ENCODE results near the gene TIMM21. TPM values are rescaled to one million over a fixed set of nuclear protein-coding genes. Genes with fewer than 3 reads are reported as not detected.

The TIMM21 gene
- total RNA-seq, 2 experiments from 2014 or later: 10.7 to 11.8 TPM

GRCh38 chr18:74186661-74187060 is 38.3 kb downstream of the TIMM21 start:
- peaks cover 0 to 6% of the 10 kb centered on the region in 2 experiments for H3K27me3 ChIP-seq (ENCODE audit: control insufficient read depth in 1 of 2, insufficient read depth in 2 of 2, low read length in 2 of 2)
- DNase-seq (no peak), ATAC-seq (ENCODE audit: poor library complexity) (no peak)
- H3K9me3 Mint-ChIP-seq: no peaks in the 10 kb centered on the region
- H3K4me1 ChIP-seq (ENCODE audit: insufficient read depth, low read length): no peaks in the 10 kb centered on the region
- H3K36me3 Mint-ChIP-seq (ENCODE audit: low read depth): no peaks in the 10 kb centered on the region
- H3K4me1 Mint-ChIP-seq (ENCODE audit: low read depth): no peaks in the 10 kb centered on the region
- H3K9me3 ChIP-seq (ENCODE audit: control insufficient read depth in 1 of 2, insufficient read depth in 1 of 2, low read length in 2 of 2): peaks cover 0 to 6% of the 10 kb centered on the region in 2 experiments
- POLR2A ChIA-PET: no interaction called here
- no peak for TF ChIP-seq CTCF (IDR thresholded peaks at IDR 0.05)
- H3K4me3 ChIP-seq (ENCODE audit: low read length): no peak overlapping the region
- no peaks in the 10 kb centered on the region for H3K36me3 ChIP-seq (ENCODE audit: insufficient read depth, low read length)
- no peak overlapping the region for H3K4me3 Mint-ChIP-seq
- intact Hi-C loops (cut with DNase I, micrococcal nuclease): no loop called here
- H3K27me3 Mint-ChIP-seq: peaks cover 27% of the 10 kb centered on the region
- no peak overlapping the region for H3K27ac Mint-ChIP-seq
- CTCF ChIA-PET: no interaction called here
- no peak overlapping the region for H3K27ac ChIP-seq (ENCODE audit: low read depth in 1 of 2, low read length in 2 of 2)

- POLR2A ChIA-PET: no interaction called here
- Mint-ChIP-seq H3K4me1 (ENCODE audit: low read depth) (no peaks in the 10 kb centered on the region), H3K27me3 (peaks cover 25% of the 10 kb centered on the region), H3K36me3 (ENCODE audit: low read depth) (no peaks in the 10 kb centered on the region), H3K4me3 (no peak overlapping the region), H3K9me3 (no peaks in the 10 kb centered on the region), H3K27ac (no peak overlapping the region)
- Histone ChIP-seq H3K36me3 (ENCODE audit: insufficient read depth, low read length) (no peaks in the 10 kb centered on the region), H3K4me1 (ENCODE audit: insufficient read depth, low read length) (no peaks in the 10 kb centered on the region), H3K27me3 (ENCODE audit: control insufficient read depth in 1 of 2, insufficient read depth in 2 of 2, low read length in 2 of 2) (peaks cover 0 to 2% of the 10 kb centered on the region in 2 experiments), H3K4me3 (ENCODE audit: low read length) (no peak overlapping the region), H3K27ac (ENCODE audit: low read depth in 1 of 2, low read length in 2 of 2) (no peak overlapping the region), H3K9me3 (ENCODE audit: control insufficient read depth in 1 of 2, insufficient read depth in 1 of 2, low read length in 2 of 2) (no peaks in the 10 kb centered on the region)
- no peak for ATAC-seq (ENCODE audit: poor library complexity)
- CTCF ChIA-PET: no interaction called here
- TF ChIP-seq CTCF (IDR thresholded peaks at IDR 0.05): no peak
- no peak for DNase-seq
- intact Hi-C loops (cut with DNase I, micrococcal nuclease): loop anchor here in 1 of 2 experiments (10.0 kb wide), 1 partner anchor 1295 kb away; no protein-coding TSS in a partner anchor
Measured at GRCh38 chr18:74190086-74190485, 41.8 kb downstream of the TIMM21 start.

GRCh38 chr18:74191577-74191976 is 43.3 kb downstream of the TIMM21 start:
- no peaks in the 10 kb centered on the region for H3K9me3 ChIP-seq (ENCODE audit: control insufficient read depth in 1 of 2, insufficient read depth in 1 of 2, low read length in 2 of 2)
- no peak overlapping the region for H3K4me3 Mint-ChIP-seq
- H3K27me3 Mint-ChIP-seq: peaks cover 24% of the 10 kb centered on the region
- POLR2A ChIA-PET: no interaction called here
- peaks cover 0 to 2% of the 10 kb centered on the region in 2 experiments for H3K27me3 ChIP-seq (ENCODE audit: control insufficient read depth in 1 of 2, insufficient read depth in 2 of 2, low read length in 2 of 2)
- CTCF ChIA-PET: no interaction called here
- H3K4me1 ChIP-seq (ENCODE audit: insufficient read depth, low read length): no peaks in the 10 kb centered on the region
- no peaks in the 10 kb centered on the region for H3K9me3 Mint-ChIP-seq
- ATAC-seq (ENCODE audit: poor library complexity): no peak
- TF ChIP-seq CTCF (IDR thresholded peaks at IDR 0.05): no peak
- intact Hi-C loops (cut with DNase I, micrococcal nuclease): loop anchor here in 1 of 2 experiments (10.0 kb wide), 1 partner anchor 1293 kb away; no protein-coding TSS in a partner anchor
- H3K4me1 Mint-ChIP-seq (ENCODE audit: low read depth): no peaks in the 10 kb centered on the region
- no peak overlapping the region for H3K27ac Mint-ChIP-seq
- no peaks in the 10 kb centered on the region for H3K36me3 ChIP-seq (ENCODE audit: insufficient read depth, low read length)
- H3K4me3 ChIP-seq (ENCODE audit: low read length): no peak overlapping the region
- DNase-seq: no peak
- no peak overlapping the region for H3K27ac ChIP-seq (ENCODE audit: low read depth in 1 of 2, low read length in 2 of 2)
- no peaks in the 10 kb centered on the region for H3K36me3 Mint-ChIP-seq (ENCODE audit: low read depth)
